Putamen (tissue), 1 donor: ENCODE data around the gene COL5A3.
A peak's percentile ranks its signal among the peaks of the same experiment; 100 is the strongest.
"Not testable (repeated sequence)": the region's sequence is repeated elsewhere in the genome, so short reads cannot be mapped to it uniquely, and the experiment has no call there.

Experiments used
- DNase-seq: peaks from one replicate; pipeline ENCODE4 v3.0.0-alpha.2; 2016; ENCODE audit warnings: low spot score

The COL5A3 gene

DNA sequence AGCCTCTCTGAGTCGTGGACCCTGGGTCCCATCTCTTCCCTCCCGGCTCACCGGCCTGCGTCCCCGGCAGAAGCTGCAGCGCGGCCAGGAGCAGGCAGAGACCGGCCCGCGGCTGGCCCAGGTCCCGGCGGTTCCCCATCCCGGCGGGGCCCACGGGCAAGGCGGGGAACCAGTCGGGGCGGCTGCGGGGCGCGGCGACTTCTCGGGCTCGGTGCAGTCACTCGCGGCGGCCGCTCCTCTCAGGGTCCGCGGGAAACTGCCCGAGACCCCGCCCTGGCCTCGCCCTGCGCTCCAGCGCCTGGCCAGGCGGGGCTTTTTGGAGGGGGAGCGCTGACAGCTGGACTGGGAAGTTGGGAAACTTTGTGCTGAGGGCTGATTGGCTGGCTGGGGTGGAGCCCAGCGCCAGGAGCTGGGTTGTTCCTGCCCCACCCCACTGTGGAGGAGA lies at the start of gene COL5A3:
COL5A3 (minus strand) TSS at position 258 of the 445 bp plus-strand sequence; CDS start at position 139, 119 bp downstream.
- DNase-seq: no peak

GRCh38 chr19:10052602-10053360 lies 42.5 kb upstream of the COL5A3 start:
- no peak for DNase-seq

GRCh38 chr19:10049626-10050025 lies 39.3 kb upstream of the COL5A3 start:
- DNase-seq: no peak

GRCh38 chr19:10045371-10045770 lies 35.1 kb upstream of the COL5A3 start:
- no peak for DNase-seq

DNA sequence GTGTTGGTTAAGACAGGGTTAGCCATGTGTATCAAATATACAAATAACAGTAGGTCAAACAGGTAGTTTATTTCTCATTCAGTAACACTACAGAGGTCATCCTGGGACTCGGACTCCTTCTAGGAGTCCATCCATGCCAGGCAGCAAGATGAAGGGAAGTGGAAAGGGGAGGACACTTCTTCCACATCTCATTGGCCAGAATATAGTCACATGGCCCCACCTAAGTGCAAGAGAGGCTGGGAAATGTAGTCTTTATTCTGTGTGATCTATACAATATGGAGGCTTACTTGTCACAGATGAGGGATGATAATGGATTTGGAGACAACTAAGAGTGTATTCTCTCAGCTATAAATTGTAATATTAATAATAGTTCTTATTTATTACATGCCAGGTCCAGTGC lies 34.1 kb upstream of the COL5A3 start:
- no peak for DNase-seq

GRCh38 chr19:10043286-10043927 lies 33.1 kb upstream of the COL5A3 start:
- DNase-seq: no peak

- DNase-seq: no peak
Observed at GRCh38 chr19:10037809-10038208, 27.5 kb upstream of the COL5A3 start.

DNA sequence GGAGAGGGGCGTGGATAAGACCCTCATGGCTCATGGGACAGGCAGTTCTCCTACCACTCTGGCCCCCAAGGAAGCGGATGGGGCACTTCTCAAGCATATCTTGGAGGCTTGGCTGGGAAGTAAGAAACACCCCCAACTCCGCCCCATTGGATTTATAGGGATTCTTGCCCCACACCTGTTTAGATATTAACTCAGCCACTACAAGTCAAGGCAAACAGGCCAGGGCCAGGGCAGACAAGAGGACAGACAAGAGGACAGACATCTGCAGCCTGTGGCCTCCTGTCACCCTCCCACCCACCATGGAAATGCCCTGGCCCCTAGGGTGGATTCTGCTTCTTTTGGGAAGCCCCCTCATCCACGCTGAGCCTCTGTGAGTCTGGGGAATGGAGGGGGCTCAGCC lies 27.1 kb upstream of the COL5A3 start:
- DNase-seq: no peak

GRCh38 chr19:10036601-10037071 lies 26.3 kb upstream of the COL5A3 start:
- DNase-seq: no peak

- DNase-seq: no peak
Observed at GRCh38 chr19:10033614-10034013, 23.3 kb upstream of the COL5A3 start.

DNA sequence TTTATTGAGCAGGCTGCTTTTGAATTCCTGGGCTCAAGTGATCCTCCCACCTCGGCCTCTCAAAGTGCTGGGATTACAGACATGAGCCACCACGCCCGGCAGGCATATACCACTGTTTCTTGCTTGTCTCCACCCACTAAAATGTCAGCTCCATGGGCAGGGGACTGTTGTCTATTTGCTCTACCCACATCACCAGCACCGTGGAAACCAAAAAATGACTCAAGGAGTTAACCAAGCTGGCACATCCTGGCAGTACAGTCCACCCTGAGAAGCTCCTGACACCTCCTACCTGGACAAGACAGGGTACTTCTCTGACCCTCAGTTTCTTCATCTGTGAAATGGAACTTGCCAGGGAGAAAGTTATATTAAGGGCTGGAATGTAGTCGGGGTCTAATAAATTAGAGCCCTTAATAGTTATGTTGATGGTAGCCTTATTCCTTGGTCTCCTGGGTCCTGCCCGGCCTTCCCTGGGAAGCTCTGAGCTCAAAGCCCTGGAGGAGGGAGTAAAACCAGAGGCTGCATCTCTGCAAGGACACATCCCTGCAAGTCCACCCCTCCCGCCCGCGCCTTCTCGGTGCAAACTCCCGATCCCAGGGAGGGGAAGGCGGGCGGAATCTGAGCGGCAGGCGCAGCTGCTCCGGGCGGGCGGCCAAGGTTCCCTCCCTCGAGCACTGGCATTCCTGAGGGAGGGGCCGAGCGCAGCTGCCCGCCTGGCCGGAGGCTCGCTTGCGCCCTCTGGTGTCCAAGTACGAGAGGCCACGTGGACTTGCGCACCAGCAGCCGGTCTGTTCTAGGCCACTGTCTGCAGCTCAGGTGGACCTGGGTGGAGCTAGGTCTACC lies 17.1 kb upstream of the COL5A3 start:
- DNase-seq: peak; percentile 87

DNA sequence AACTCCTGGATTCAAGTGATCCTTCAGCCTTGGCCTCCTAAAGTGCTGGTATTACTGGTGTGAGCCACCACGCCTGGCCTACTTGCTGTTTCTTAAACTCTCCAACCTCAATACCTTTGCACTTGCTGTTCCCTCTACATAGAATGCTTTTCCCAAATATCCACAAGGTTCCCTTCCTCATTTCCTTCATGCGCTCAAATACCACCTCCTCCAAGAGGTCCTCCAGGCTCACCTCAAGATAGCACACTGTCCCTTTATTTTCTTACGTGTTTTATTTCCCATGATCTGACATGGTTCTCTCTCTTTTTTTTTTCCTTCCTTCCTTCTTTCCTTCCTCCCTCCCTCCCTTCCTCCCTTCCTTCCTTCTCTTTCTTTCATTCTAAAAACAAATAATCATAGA lies 16.4 kb upstream of the COL5A3 start:
- no peak for DNase-seq

- DNase-seq: not testable (repeated sequence)
Observed at GRCh38 chr19:10023096-10023495, 12.8 kb upstream of the COL5A3 start.

GRCh38 chr19:10021863-10022262 lies 11.6 kb upstream of the COL5A3 start:
- DNase-seq: no peak

GRCh38 chr19:10021446-10021845 lies 11.1 kb upstream of the COL5A3 start:
- no peak for DNase-seq

DNA sequence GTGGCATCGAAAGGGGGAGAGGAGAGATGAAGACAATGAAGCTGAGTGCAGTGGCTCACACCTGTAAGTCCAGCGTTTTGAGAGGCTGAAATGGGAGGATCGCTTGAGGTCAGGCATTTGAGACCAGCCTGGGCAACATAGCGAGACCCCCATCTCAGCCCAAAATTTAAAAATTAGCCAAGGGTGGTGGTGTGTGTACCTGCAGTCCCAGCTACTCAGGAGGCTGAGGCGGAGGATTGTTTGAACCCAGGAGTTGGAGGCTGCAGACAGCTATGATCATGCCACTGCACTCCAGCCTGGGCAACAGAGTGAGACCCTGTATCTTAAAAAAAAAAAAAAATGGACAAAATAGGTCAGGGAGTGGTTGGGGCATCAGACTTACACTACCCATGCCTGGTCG lies 10.5 kb upstream of the COL5A3 start:
- no peak for DNase-seq

- no peak for DNase-seq
Observed at GRCh38 chr19:10019246-10019645, 8.9 kb upstream of the COL5A3 start.

- DNase-seq: no peak
Observed at GRCh38 chr19:10018786-10019185, 8.5 kb upstream of the COL5A3 start.

DNA sequence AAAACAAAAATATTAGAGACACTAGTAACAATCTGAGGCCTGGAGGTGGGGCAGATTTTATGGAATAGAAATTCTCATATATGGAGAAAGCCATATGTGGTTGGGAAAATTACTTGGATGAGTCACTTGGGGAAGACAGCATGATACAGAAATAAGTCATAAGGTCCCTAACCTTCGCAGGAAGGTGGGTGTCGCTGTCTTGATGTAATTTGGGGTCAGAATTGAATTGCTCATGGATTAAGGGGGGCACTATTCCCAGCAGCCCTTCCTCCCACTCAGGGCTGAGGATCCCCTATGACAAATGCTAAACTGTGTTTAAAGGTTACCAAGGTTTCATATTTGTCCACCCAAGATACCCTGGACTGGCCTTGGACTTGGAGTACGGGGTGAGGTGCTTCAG lies 8.0 kb upstream of the COL5A3 start:
- peak; percentile 49 for DNase-seq

DNA sequence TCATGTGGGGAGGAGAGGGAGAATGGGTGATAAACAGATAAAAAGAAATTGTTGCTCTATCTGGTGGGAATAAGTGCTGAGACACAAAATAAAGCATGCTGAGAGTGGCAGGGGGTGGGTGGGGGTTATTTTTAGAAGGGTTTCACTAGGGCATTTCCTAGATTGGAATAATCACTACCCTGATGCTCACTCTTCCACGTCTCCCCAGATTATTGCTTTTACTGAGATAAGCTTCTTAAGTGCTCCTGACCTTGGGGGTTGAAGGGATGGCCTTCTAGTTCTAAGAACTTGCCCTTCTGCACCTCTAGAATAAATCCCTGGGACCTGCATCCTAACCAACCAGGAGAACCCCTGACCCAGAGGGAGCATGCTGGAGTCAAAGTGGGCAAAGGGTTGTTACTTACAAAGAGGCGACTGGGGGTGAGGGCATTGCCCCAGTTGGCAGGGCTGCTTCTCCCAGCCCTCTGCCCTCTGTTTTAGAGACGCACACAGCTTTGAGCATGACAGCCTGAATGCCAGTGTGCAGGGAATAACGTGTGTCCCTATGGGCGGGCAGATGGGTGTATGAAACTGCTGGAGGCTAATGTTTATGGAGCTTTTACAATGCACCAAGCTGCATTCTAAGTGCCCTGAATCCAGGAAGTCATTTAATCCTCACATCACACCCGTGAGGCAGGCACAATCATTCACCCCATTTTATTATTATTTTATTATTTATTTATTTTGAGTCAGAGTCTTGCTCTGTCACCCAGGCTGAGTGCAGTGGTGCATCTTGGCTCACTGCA lies 3.7 kb upstream of the COL5A3 start:
- DNase-seq: no peak

GRCh38 chr19:10013316-10013715 lies 3.0 kb upstream of the COL5A3 start, which contains the start of gene RDH8:
Gene RDH8, plus strand, starts transcription at chr19:10013483. Its CDS starts 15 bp downstream, at chr19:10013498.
- DNase-seq: no peak

DNA sequence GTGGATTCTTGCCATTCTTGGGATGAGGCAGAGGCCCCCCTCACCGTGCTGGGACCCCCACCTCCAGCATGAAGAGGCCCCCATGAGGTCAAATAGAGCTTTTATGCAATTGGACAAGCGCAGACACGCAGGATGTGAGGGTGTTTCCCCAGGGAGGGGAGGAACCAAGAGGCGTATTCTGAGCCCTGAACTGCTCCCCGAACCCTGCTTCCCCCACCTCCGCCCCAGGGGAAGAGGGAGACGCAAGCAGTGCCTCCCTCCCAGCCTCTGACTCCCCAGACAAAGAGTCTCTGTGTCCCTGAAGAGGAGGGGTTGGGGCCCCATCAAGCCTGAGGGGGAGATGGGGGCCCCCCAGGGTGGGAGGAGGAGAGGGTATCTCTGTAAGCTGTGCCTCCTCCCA lies 1.7 kb upstream of the COL5A3 start:
- no peak for DNase-seq
